Retinal pigment epithelial cell (primary cell): ENCODE measurements around the gene NTSR1.

Experiments used
- DNase-seq: peaks from one replicate; pipeline ENCODE4 v3.0.0-alpha.2; 2010; ENCODE audit warnings: low read depth
- H3K4me3 ChIP-seq: 2 replicates; pipeline ENCODE4 v1.5.1; 2011; ENCODE audit warnings: mild to moderate bottlenecking, low read length, control low read depth, moderate library complexity
- CTCF ChIP-seq: conservative IDR thresholded peaks from 2 replicates; pipeline ENCODE4 v1.5.1; 2011; ENCODE audit warnings: low read depth, low read length, control low read depth, inconsistent platforms

Gene NTSR1

DNA sequence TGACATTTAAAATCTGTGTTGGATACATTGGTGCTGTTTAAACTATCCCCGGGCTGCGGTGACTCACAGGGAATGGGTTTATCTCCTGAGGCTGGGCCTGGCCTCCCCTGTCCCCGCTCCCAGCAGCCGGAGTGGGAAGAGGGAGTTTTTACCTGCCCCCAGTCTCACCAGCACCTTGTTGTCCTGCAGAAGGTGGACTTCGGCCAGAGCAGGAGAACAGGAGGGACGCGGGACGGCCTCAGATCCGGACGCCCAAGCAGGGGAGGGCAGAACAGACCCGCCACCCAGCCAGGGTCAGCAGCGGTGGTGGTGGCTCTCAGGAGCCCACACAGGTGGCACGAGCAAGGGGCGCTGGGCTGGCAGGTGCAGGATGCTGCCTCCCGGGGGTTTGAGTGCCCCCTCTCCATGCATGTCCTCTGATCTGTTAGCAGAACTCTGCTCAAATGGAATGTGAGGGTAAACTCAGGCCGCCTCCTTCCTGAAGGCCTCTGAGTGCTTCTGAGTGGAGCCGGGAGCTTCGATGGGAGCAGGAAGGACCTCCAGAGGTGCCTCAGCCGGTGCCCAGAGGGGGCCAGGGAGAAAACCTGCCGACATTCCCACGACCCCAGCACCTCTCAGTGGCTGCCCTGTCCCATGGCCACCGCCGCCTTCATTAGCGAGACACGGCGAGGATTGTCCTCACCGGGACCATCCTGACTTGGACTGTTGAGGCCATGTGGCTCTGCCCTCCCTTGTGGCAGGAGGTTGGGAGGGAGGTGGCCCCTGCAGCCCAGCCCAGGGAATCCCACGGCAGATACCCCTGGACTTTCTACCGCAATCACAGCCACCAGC, 44.2 kb downstream of the NTSR1 start:
- no peak for TF ChIP-seq CTCF
- H3K4me3 ChIP-seq: no peak overlapping the region
- DNase-seq: no peak

DNA sequence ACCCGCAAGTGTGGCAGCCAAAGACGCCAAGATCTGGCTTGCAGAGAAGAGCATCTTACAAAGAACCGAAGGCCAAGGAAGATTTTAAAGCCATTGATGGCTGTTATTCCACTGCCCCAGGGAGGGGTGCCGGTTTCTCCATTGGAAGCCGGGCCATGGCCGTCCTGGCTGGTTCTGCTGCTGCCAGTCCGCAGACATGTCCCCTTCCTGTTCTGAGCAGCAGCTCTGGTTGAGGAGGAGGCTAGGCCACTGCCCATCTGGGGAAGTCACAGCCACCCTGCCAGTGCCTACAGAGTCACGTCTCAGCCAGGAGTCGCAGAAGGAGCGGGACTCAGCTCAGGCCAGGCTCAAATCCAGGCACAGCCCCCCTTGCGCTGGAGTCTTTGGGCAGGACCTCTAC, 45.0 kb downstream of the NTSR1 start:
- no peak overlapping the region for H3K4me3 ChIP-seq
- no peak for TF ChIP-seq CTCF
- DNase-seq: no peak

GRCh38 chr20:62754122-62754990, 45.7 kb downstream of the NTSR1 start:
- no peak for TF ChIP-seq CTCF
- no peak for DNase-seq
- H3K4me3 ChIP-seq: no peak overlapping the region

- DNase-seq: no peak
- TF ChIP-seq CTCF: no peak
- H3K4me3 ChIP-seq: no peak overlapping the region
Measured at GRCh38 chr20:62754991-62755356, 46.3 kb downstream of the NTSR1 start.

DNA sequence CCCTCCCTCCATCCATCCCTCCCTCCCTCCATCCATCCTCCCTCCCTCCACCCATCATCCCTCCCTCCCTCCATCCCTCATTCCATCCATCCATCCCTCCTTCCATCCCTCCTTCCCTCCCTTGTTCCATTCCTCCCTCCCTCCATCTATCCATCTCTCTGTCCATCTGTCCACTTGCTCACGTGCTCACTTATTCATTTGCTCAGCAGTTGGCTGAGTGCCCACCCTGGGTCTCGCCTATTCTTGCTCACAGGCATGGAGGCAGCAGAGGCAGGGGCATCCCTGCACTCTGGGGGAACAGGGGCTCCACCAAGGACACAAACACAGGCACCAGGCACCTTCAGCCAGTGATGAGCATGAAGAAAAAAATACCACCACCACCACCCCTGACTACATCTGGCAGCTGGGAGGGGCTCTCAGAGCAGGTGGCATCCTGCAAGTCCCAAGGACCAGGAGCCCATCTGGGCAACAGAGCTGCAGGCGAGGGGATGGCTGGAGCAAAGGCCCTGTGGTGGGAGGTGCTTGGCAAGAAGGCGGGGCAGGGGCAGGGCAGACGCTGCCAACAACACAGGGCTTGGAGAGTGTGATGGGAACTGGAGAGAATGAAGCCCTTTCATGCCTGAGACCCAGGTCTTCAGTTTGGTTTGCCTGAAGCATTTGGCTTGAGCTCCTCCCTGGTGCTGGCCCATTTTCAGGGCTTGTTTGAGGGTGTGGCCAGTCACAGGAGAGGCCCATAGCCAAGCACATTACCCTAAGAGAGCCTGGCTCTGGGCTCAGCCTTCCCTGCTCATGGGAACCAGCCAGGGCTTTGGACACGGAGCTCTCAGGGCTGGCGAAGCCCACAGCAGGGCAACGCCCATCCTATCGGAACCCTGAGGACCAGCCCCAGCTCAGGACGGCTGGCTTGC, 47.4 kb downstream of the NTSR1 start:
- DNase-seq: no peak
- no peak overlapping the region for H3K4me3 ChIP-seq
- no peak for TF ChIP-seq CTCF

DNA sequence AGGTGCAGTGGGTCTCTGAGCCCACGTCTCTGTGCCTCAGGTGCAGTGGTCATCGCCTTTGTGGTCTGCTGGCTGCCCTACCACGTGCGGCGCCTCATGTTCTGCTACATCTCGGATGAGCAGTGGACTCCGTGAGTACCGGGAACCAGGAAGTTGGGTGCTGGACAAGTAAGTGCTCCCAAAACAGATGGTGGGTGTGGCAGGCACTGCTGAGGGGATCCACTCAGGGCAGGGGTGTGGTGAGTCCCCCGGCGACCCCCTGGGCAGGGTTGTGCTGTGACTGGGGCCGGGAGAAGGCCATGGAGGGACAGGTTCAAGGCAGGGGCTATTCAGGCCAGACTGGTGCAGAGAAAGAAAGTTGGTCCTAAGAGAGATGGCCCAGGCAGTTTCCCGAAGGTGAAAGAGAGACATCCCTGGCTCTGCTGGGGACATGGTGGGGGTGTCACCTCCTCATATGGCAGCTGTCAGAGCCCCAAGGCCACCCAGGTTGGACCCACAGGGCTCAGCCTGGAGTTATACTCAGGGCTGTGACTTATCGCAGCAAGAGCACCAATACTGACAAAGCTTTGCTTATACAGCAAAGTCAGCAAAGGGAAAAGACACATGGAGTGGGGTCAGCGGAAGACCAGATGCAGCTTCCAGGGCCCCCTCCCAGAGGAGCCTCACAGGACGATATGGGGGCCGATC, 49.7 kb downstream of the NTSR1 start:
- no peak for DNase-seq
- H3K4me3 ChIP-seq: no peak overlapping the region
- TF ChIP-seq CTCF: no peak
